A549 (cell line): Measurements from ENCODE around the gene SURF1.
A peak's percentile ranks its signal among the peaks of the same experiment; 100 is the strongest.

Experiments
- CHD2 ChIP-seq: fragments of 150-350 bp; IDR thresholded peaks from 2 replicates; pipeline ENCODE4 v1.6.1; 2014; ENCODE audit warnings: low read length; ENCODE audit not compliant: partially characterized antibody
- EHMT2 ChIP-seq: fragments of 200-600 bp; sonication (generic); IDR thresholded peaks from 2 replicates; pipeline ENCODE4 v1.6.1; 2016; ENCODE audit warnings: antibody characterized with exemption, low read depth, mild to moderate bottlenecking, moderate library complexity
- EP300 ChIP-seq, 2 experiments: fragments of >200 bp; sonication (Bioruptor Twin); formaldehyde crosslinking; IDR thresholded peaks; 2 replicates in 1 of 2; 3 replicates in 1 of 2; pipeline ENCODE4 v1.6.1; 2016 to 2017
- JUN ChIP-seq, 2 experiments: fragments of >200 bp; sonication (Bioruptor Twin); formaldehyde crosslinking; IDR thresholded peaks; 2 replicates in 1 of 2; 3 replicates in 1 of 2; pipeline ENCODE4 v1.6.1; 2016 to 2017
- KDM5A ChIP-seq: fragments of 200-600 bp; sonication (generic); IDR thresholded peaks from 2 replicates; pipeline ENCODE4 v1.6.1; 2016; ENCODE audit warnings: antibody characterized with exemption, mild to moderate bottlenecking
- MAX ChIP-seq: IDR thresholded peaks from 2 replicates; pipeline ENCODE4 v1.6.1; 2012
- POLR2A ChIP-seq: IDR thresholded peaks from 2 replicates; pipeline ENCODE4 v1.6.1; 2012; ENCODE audit warnings: mild to moderate bottlenecking, low read length
- RCOR1 ChIP-seq: fragments of 150-350 bp; IDR thresholded peaks from 2 replicates; pipeline ENCODE4 v1.6.1; 2014; ENCODE audit warnings: antibody characterized with exemption, low read length, low read depth
- REST ChIP-seq: fragments of 200-600 bp; sonication (generic); IDR thresholded peaks from 2 replicates; pipeline ENCODE4 v1.6.1; 2016; ENCODE audit warnings: antibody characterized with exemption, mild to moderate bottlenecking, moderate library complexity
- RFX5 ChIP-seq: fragments of 450-650 bp; IDR thresholded peaks from 2 replicates; pipeline ENCODE4 v1.7.1; 2014; ENCODE audit warnings: antibody characterized with exemption, mild to moderate bottlenecking, moderate library complexity
- RNF2 ChIP-seq: fragments of 200-600 bp; sonication (generic); IDR thresholded peaks from 2 replicates; pipeline ENCODE4 v1.6.1; 2016; ENCODE audit warnings: low read depth, mild to moderate bottlenecking, antibody characterized with exemption, moderate library complexity, borderline replicate concordance
- SMC3 ChIP-seq: fragments of >200 bp; sonication (Bioruptor Twin); formaldehyde crosslinking; IDR thresholded peaks from 3 replicates; pipeline ENCODE4 v1.6.1; 2018; ENCODE audit warnings: inconsistent platforms
- USF2 ChIP-seq: fragments of 450-650 bp; IDR thresholded peaks from 2 replicates; pipeline ENCODE4 v1.6.1; 2014; ENCODE audit warnings: antibody characterized with exemption
- TF ChIP-seq, protein P1 (sequence below): fragments of >200 bp; sonication (Bioruptor Twin); formaldehyde crosslinking; IDR thresholded peaks from 3 replicates; pipeline ENCODE4 v1.5.1; 2016

- no peak for TF ChIP-seq RFX5
- TF ChIP-seq SMC3 = no peak
- no peak for TF ChIP-seq POLR2A
- no peak for TF ChIP-seq REST
- no peak for TF ChIP-seq JUN (IDR thresholded peaks at IDR 0.05)
- no peak for TF ChIP-seq EHMT2
- no peak for TF ChIP-seq RNF2
- TF ChIP-seq, protein P1, sequence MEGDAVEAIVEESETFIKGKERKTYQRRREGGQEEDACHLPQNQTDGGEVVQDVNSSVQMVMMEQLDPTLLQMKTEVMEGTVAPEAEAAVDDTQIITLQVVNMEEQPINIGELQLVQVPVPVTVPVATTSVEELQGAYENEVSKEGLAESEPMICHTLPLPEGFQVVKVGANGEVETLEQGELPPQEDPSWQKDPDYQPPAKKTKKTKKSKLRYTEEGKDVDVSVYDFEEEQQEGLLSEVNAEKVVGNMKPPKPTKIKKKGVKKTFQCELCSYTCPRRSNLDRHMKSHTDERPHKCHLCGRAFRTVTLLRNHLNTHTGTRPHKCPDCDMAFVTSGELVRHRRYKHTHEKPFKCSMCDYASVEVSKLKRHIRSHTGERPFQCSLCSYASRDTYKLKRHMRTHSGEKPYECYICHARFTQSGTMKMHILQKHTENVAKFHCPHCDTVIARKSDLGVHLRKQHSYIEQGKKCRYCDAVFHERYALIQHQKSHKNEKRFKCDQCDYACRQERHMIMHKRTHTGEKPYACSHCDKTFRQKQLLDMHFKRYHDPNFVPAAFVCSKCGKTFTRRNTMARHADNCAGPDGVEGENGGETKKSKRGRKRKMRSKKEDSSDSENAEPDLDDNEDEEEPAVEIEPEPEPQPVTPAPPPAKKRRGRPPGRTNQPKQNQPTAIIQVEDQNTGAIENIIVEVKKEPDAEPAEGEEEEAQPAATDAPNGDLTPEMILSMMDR = peak; percentile 45
- no peak for TF ChIP-seq CHD2
- TF ChIP-seq MAX = no peak
- no peak for TF ChIP-seq EP300 (IDR thresholded peaks at IDR 0.05)
- TF ChIP-seq USF2 = no peak
- no peak for TF ChIP-seq RCOR1
- no peak for TF ChIP-seq KDM5A
These were observed 18.9 kb upstream of the SURF1 start for GRCh38 chr9:133375116-133375723.
